GM21367 (cell line): Measurements from ENCODE around the gene MCOLN3.
"Not testable (repeated sequence)": the region's sequence is repeated elsewhere in the genome, so short reads cannot be mapped to it uniquely, and the experiment has no call there.

ENCODE experiments used
- ATAC-seq: cut with Tn5 transposase; IDR thresholded peaks from one replicate; pipeline ENCODE4 v1.9.1; 2021; ENCODE audit not compliant: unreplicated experiment

Gene MCOLN3

GRCh38 chr1:85054664-85055063 is 6.4 kb upstream of the MCOLN3 start:
- ATAC-seq = no peak

DNA sequence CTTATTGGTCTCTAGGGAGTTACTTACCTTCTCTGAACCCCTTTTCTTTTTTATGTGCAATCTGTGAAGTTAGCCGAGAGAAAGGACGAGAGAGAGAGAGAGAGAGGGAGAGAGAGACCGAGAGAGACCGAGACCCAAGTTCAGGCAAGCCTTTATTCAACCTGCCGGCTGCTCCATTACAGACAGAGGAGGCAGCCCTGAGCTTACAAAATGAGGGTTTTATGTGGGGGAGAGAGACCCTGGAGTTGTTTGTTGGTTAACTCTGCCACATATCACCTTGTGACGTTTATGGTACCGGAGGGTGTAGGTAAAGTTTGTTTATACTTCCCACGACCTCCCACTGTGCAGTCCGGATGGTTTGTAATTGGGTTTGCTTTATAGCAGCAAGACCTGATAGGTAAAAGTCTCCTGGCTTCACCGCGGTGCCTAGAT is 1.5 kb upstream of the MCOLN3 start:
- no peak for ATAC-seq

DNA sequence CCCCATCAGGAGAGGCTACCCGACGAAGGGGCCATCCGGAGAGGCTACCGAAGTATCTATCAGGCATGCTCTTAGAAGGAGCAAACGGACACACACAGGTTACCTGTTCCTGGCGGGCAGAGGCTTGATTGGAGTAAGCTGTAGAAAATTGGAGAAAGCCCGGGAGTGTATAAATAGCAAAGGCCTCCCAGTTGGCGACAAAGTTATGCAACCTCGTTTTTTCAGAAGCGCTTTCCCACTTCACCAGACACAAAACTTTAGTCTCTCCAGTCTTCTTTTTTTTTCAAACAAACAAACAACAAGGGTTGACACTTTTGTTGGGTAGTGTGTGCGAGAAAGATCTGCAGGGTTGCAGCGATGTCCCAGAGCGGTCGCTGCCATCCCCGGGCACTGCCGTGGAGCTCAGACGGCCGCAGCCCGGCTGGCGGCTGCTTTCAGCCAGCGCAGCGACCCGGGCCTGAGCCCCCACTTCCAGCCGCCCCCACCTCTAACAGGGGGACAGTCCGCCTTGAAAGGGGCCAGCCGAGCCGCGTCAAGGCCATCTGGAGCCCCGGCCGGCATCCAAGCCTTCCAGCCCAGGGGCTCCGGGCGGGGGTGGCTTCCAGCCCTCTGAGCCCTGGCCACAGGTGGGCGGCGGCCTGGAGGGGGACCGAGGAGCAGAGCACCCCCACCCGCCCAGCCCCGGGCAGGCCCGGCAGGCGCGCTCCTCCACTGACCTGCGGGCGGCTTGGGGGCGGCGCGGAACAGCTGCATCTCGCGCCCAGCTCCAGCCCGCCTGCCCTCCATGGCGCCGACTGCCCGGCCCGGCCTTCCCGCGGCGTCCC is 616 bp downstream of the MCOLN3 start:
- peak; percentile 42 for ATAC-seq

- ATAC-seq = no peak
Measured at GRCh38 chr1:85047144-85047471, 1.2 kb downstream of the MCOLN3 start.

GRCh38 chr1:85042413-85042812 is 5.9 kb downstream of the MCOLN3 start:
- no peak for ATAC-seq

- ATAC-seq = no peak
Measured at GRCh38 chr1:85041793-85042192, 6.5 kb downstream of the MCOLN3 start.

GRCh38 chr1:85033221-85033620 is 15.1 kb downstream of the MCOLN3 start:
- no peak for ATAC-seq

GRCh38 chr1:85030536-85030935 is 17.8 kb downstream of the MCOLN3 start:
- ATAC-seq = no peak

- ATAC-seq = no peak
Measured at GRCh38 chr1:85028151-85028550, 20.1 kb downstream of the MCOLN3 start.

DNA sequence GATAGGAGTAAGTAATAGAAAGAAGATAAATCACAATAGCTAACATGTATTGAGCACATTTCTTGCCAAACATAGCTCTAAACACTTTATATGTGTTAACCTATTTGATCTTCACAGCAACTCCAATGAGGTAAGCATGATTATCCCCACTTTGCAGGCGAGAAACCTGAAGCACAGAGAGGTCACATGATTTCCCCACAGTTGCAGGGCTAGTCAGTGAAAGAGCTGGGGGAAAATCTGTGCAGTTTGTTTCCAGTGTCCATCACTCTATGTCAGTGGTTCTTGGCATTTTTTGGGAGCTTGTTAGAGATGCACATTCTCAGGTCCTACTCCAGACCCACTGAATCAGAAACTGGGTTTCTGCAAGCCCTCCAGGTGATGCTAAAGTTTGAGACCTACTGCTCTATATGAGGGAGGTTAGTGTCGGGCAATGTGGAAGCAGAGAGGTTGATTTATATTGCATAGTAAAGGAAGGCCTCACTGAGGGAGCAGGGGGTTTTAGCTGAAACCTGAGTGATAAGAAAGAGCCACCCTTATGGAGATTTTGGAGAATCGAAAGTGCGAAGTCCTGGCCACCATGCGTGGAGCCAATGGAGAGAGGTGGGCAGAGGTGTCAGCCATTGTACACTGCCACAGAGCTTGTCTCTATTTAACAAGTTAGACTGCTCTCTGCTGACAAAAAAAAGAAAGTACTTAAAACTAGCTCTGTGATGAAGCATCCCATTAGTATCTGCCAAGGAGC is 20.9 kb downstream of the MCOLN3 start:
- ATAC-seq = peak; percentile 78

DNA sequence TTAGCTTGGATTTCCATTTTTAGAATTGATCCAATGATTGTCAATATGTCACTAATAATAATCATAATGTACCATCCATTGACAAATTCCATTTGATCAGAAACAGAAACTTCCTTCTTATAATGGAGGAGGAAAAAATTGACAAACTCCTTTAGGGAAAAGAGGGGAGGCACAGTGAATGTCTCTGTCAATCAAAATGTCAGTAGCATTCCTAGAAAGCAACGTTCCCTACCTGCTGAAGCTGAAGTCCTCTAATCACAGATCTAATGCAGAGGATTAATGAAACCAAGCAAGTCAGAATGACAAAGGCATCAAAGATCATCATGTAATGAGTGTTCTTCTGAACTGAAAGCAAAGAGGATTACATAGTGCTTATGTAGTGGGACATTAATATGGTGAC is 22.4 kb downstream of the MCOLN3 start:
- no peak for ATAC-seq

DNA sequence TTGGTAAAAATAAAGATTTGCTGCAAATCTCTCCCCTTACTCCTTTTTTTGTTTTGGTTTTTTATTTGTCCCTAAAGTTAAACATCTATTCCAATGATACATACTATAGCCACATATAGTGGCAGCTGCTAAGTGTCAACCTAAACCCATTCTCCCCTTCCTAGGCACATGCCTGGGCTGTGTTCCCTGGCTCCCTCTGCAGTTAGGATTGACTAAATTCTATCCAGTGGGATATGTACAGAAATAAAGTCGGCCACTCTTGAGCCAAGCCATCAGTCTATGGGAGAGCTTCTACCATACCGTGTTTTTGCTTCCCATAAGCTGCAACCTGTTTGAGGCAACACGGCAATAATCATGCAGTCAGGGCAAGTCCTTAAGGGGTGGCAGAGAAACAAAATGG is 23.6 kb downstream of the MCOLN3 start:
- no peak for ATAC-seq

DNA sequence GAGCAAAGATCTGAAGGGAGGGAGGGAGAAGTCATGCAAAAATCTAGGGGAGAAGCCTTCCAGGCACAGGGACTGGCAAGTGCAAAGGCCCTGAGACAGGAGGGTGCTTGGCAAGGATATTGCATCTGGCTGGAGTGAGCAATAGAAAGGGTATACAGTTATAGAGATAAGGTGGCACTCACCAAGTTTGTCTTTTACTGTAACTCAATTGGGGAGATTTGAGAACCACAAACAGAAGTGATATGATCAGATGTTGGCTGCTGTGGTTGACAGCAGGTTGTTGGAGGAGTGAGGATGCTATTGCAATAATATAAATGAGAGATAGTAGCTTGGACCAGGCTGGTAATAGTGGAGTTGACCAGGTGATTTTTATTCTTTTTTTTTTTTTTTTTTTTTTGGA is 25.6 kb downstream of the MCOLN3 start:
- no peak for ATAC-seq

GRCh38 chr1:85019994-85020393 is 28.3 kb downstream of the MCOLN3 start:
- ATAC-seq = no peak

GRCh38 chr1:85015826-85016225 is 32.5 kb downstream of the MCOLN3 start:
- no peak for ATAC-seq

DNA sequence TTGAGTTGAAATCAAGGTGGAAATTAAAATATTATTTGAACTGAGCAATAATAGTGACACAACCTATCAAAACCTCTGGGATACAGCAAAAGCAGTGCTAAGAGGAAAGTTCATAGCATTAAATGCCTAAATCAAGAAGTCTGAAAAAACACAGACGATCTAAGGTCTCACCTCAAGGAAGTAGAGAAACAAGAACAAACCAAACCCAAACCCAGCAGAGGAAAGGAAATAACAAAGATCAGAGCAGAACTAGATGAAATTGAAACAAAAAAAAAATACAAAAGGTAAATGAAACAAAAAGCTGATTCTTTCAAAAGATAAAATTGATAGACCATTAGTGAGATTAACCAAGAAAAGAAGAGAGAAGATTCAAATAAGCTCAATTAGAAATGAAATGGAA is 42.7 kb downstream of the MCOLN3 start:
- ATAC-seq = not testable (repeated sequence)

DNA sequence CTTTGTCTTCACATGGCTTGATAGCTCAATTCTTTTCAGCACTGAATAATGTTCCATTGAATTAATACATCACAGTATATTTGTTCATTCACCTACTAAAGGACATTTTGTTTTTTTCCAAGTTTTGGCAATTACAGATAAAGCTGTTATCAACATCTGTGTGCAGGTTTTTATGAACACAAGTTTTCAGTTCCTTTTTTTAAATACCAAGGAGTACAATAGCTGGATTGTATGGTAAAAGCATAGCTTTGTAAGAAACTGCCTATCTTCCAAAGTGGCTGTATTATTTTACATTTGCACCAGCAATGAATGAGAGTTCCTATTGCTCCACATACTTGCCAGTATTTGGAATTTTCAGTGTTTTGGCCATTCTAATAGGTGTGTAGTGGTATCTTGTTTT is 46.6 kb downstream of the MCOLN3 start:
- ATAC-seq = no peak

DNA sequence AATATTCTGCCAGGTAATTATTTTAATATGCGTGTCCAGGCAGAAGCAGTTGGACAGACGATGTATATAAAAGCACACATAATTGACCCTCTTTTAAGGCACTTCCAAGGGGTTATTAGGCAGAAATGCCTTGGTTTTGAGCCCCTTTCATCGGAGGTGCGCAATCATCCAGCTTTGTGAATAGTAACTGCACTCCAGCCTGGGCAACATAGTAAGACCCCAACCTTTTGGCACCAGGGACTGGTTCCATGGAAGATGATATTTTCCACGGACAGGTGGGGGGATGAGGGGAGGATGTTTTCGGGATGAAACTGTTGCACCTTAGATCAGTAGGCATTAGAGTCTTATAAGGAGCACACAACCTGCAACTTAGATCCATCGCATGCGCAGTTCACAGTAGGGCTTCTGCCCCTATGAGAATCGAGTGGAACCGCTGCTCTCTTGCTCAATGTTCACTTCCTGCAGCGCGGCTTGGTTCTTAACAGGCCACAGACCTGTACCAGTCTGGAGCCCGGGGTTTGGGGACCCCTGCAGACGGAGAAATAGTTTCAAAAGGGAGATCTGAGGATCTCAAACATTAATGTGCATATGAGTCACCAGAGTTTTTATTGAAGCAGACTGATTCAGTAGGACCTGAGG is 49.5 kb downstream of the MCOLN3 start:
- no peak for ATAC-seq

DNA sequence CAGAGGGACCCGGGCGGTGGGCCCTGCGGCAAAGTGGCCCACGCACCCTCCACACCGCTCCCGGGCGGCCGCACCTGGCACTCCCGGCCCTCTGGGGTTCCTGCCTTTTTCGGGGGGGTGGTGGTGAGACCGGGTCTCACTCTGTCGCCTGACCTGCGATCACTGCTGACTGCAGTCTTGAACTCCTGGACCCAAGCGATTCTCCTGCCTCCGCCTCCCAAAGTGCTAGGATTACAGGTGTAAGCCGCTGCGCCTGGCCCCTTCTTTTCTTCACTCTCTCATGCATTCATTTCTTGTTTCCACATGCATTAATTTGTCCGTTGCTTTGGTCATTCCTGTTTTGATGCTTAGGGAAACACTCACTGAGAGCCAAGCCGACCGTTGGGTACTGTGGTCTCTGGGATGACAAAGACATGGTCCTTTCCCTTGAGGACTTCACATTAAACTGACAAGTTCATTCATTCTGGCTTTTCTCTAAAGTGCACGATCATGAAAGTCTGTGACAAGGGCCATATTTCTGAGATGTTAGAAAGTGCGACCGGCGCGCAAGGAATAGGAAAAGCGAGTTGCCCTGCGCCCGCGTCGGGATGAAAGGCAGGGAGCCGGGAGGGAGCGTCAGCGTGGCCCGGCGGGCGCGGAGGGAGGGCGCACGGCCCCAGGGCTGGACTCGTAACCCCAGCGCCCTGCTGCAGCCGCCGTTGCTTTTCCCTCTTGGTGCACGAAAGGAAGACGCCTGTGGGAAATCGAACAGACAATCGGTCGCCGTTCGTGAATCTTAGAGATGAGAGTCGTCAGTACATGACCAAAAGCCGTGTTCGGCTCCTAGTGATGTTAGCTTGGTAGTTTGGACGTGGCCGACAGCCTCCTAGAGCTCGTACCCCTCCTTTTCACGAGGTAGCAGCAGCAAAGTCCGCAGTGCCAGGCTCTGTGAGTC is 50.4 kb downstream of the MCOLN3 start:
- no peak for ATAC-seq

GRCh38 chr1:84996846-84997666 is 51.2 kb downstream of the MCOLN3 start, which contains the start of gene MCOLN2:
TSS of gene MCOLN2 (minus strand) at chr1:84997113. CDS start at chr1:84996872, 241 bp downstream.
- ATAC-seq = peak; percentile 39
